Osteocyte (in vitro differentiated cells): Measurements from ENCODE around the gene CYP1B1. TPM values are rescaled to one million over a fixed set of nuclear protein-coding genes. Genes with fewer than 3 reads are reported as not detected.

ENCODE experiments used
- DNase-seq: peaks from one replicate; pipeline ENCODE4 v3.0.0; 2021; ENCODE audit warnings: mixed read lengths; ENCODE audit not compliant: unreplicated experiment; ENCODE audit errors: extremely low spot score
- H3K27ac Mint-ChIP-seq: one replicate; pipeline ENCODE4 v1.8.0; 2021; ENCODE audit warnings: mild to moderate bottlenecking, mixed read lengths; ENCODE audit not compliant: unreplicated experiment
- H3K27me3 Mint-ChIP-seq: one replicate; pipeline ENCODE4 v1.8.0; 2021; ENCODE audit warnings: mixed read lengths; ENCODE audit not compliant: unreplicated experiment
- H3K36me3 Mint-ChIP-seq: one replicate; pipeline ENCODE4 v1.8.0; 2021; ENCODE audit warnings: mixed read lengths; ENCODE audit not compliant: unreplicated experiment
- H3K4me1 Mint-ChIP-seq: one replicate; pipeline ENCODE4 v1.8.0; 2021; ENCODE audit warnings: mixed read lengths; ENCODE audit not compliant: unreplicated experiment
- H3K4me3 Mint-ChIP-seq: one replicate; pipeline ENCODE4 v1.8.0; 2021; ENCODE audit warnings: mild to moderate bottlenecking, moderate library complexity, mixed read lengths; ENCODE audit not compliant: unreplicated experiment
- H3K9me3 Mint-ChIP-seq: one replicate; pipeline ENCODE4 v1.8.0; 2021; ENCODE audit warnings: mixed read lengths; ENCODE audit not compliant: unreplicated experiment
- total RNA-seq: library from RNA; stranded (reverse); gene quantifications from 2 replicates; pipeline ENCODE4 v1.2.1, GENCODE V29; 2021
- TF ChIP-seq, protein P1 (sequence below): fragments of 200-600 bp; sonication (generic); IDR thresholded peaks from 2 replicates; pipeline ENCODE4 v1.5.0; 2021; ENCODE audit warnings: antibody characterized with exemption, mild to moderate bottlenecking, moderate library complexity

Gene CYP1B1
- total RNA-seq, 1 donor from 2014 or later = 137 TPM

DNA sequence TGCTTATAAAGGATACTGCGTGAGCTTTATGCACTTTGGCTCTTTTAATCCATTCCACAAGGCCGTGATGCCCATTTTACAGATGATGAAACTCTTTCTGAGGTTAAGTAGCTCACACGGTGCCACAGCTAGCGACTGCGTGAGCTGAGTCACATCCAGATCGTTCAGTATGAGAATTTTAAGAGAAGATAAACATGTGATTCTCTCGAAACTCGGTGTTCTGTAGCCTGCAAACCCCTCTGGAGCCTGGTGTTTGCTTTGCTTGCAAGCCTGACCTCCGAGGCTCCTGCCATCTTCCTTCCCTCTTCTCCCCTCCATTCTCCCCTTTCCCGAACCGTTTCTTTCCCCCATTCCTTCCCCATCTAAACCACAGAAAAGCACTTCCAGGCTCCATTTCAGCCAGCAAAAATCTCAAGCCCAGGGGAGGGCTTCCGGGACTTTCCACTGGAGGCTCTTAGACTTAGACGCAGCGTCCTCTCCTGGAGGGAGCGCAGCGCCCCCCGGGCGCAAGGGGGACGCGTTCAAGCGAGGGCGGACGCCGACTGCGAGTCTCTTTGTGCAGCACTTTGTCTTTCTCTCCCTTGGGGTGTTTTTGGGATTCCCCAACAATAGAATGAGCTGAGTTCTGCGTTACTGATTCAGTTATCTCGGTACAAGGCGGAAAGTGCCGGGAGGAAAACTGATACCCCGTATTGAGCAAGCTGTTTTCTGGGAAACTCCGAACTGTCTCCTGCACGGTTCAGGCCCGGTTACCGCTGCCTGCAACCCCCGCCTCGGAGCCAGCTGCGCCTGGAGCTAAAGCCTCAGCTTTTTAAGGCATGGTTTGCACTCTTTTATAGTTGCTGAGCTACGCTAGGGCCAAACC is 38.0 kb downstream of the CYP1B1 start:
- H3K36me3 Mint-ChIP-seq = peaks cover under 1% of the 10 kb centered on the region
- H3K9me3 Mint-ChIP-seq = peaks cover 7% of the 10 kb centered on the region
- peaks cover 19% of the 10 kb centered on the region for H3K4me1 Mint-ChIP-seq
- H3K4me3 Mint-ChIP-seq = peak overlapping the region; percentile 45
- TF ChIP-seq, protein P1, sequence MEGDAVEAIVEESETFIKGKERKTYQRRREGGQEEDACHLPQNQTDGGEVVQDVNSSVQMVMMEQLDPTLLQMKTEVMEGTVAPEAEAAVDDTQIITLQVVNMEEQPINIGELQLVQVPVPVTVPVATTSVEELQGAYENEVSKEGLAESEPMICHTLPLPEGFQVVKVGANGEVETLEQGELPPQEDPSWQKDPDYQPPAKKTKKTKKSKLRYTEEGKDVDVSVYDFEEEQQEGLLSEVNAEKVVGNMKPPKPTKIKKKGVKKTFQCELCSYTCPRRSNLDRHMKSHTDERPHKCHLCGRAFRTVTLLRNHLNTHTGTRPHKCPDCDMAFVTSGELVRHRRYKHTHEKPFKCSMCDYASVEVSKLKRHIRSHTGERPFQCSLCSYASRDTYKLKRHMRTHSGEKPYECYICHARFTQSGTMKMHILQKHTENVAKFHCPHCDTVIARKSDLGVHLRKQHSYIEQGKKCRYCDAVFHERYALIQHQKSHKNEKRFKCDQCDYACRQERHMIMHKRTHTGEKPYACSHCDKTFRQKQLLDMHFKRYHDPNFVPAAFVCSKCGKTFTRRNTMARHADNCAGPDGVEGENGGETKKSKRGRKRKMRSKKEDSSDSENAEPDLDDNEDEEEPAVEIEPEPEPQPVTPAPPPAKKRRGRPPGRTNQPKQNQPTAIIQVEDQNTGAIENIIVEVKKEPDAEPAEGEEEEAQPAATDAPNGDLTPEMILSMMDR = peak; percentile 28
- no peak for DNase-seq
- peak overlapping the region; percentile 15 for H3K27ac Mint-ChIP-seq
- H3K27me3 Mint-ChIP-seq = peaks cover 21% of the 10 kb centered on the region

DNA sequence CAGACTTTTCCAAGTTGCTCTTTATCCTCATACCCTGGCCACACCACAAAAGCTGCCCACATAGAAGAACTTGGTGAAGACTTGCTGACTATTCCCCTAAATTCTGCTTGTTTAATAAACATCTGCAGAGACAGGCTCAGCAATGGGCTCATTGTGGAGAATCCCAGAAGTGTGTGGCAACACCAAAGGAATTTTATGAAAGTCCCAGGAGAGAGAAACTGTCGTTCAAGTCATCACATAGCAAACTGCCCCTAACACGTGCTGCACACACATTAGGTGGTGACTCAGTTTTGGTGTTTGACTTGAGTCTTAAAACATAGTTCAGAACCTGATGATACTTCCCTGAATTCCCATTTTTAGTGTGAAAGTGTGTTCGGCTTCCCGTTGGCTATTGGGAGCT is 38.6 kb downstream of the CYP1B1 start:
- Mint-ChIP-seq H3K4me3 (no peak overlapping the region), H3K9me3 (peaks cover under 1% of the 10 kb centered on the region), H3K27me3 (peaks cover 21% of the 10 kb centered on the region), H3K4me1 (peaks cover 19% of the 10 kb centered on the region), H3K36me3 (no peaks in the 10 kb centered on the region), H3K27ac (no peak overlapping the region)
- TF ChIP-seq, protein P1 = no peak
- no peak for DNase-seq

- Mint-ChIP-seq H3K9me3 (no peaks in the 10 kb centered on the region), H3K27me3 (peaks cover 24% of the 10 kb centered on the region), H3K27ac (no peak overlapping the region), H3K4me3 (no peak overlapping the region), H3K36me3 (no peaks in the 10 kb centered on the region), H3K4me1 (peaks cover 26% of the 10 kb centered on the region)
- no peak for DNase-seq
- TF ChIP-seq, protein P1 = no peak
Measured at GRCh38 chr2:38035968-38036367, 40.0 kb downstream of the CYP1B1 start.

- H3K4me1 Mint-ChIP-seq = peaks cover 32% of the 10 kb centered on the region
- H3K36me3 Mint-ChIP-seq = peaks cover 2% of the 10 kb centered on the region
- TF ChIP-seq, protein P1 = no peak
- H3K27me3 Mint-ChIP-seq = peaks cover 24% of the 10 kb centered on the region
- no peak overlapping the region for H3K27ac Mint-ChIP-seq
- no peak overlapping the region for H3K4me3 Mint-ChIP-seq
- DNase-seq = no peak
- H3K9me3 Mint-ChIP-seq = no peaks in the 10 kb centered on the region
Measured at GRCh38 chr2:38033646-38034045, 42.3 kb downstream of the CYP1B1 start.

DNA sequence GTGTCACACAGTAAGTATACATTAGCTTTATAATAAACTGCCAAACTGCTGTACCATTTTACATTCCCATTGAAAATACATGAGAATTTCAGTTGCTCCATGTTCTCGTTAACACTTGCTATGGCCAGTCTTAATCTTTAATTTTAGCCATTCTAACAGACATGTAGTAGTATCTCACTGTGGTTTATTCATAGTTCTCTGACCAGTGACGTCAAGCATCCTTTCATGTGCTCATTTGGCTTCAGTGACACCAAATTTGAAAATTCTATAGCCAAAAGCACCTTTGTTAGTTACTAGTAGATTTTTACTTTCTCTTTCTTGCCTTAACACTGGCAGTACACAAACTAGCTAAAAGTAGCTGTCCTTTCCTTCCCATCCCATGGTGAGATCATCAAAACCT is 43.0 kb downstream of the CYP1B1 start:
- H3K4me1 Mint-ChIP-seq = peaks cover 26% of the 10 kb centered on the region
- H3K27ac Mint-ChIP-seq = no peak overlapping the region
- no peaks in the 10 kb centered on the region for H3K9me3 Mint-ChIP-seq
- no peak for DNase-seq
- TF ChIP-seq, protein P1 = no peak
- no peak overlapping the region for H3K4me3 Mint-ChIP-seq
- peaks cover 2% of the 10 kb centered on the region for H3K36me3 Mint-ChIP-seq
- peaks cover 24% of the 10 kb centered on the region for H3K27me3 Mint-ChIP-seq
